ENCODE measurements around the gene AMOTL2. TPM values are rescaled to one million over a fixed set of nuclear protein-coding genes. Genes with fewer than 3 reads are reported as not detected.

Gene AMOTL2
- total and polyA plus RNA-seq, 2 experiments from 2014 or later = 63.9 to 81.6 TPM

DNA sequence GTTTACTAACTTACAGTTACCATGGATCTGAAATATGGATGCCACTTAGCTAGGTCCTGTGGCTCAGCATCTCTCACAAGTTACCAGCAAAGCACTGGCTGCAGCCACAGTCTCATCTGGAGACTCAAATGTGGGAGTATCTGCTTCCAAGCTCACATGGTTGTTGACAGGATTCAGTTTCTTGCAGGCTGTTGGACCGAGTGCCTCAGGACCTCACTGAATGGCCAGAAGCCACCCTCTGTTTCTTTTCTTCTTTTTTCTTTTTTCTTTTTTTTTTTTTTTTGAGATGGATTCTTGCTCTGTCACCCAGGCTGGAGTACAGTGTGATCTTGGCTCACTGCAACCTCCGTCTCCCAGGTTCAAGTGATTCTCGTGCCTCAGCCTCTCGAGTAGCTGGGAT lies 20.1 kb upstream of the AMOTL2 start:
- Histone ChIP-seq H3K79me2 (no peaks in the 10 kb centered on the region), H4K20me1 (ENCODE audit: insufficient read depth, poor library complexity, severe bottlenecking) (no peaks in the 10 kb centered on the region), H3K9me3 (ENCODE audit: low read depth) (no peaks in the 10 kb centered on the region), H3K27me3 (no peaks in the 10 kb centered on the region), H3K4me3 (no peak overlapping the region), H3K9me2 (replicated peaks; ENCODE audit: insufficient read depth) (no peaks in the 10 kb centered on the region), H3K4me1 (ENCODE audit: insufficient read depth) (no peaks in the 10 kb centered on the region), H3K36me3 (replicated peaks; ENCODE audit: insufficient read depth, low read depth) (no peaks in the 10 kb centered on the region), H3K27ac (no peak overlapping the region), H2AFZ (no peak overlapping the region), H3K4me2 (no peak overlapping the region)
- 92% methylated on average over 4 of the region's 4 CpGs for WGBS (ENCODE audit: low lambda C conversion rate, missing lambda C conversion rate)
- no peak for DNase-seq (ENCODE audit: low spot score)
- no peak for TF ChIP-seq EZH2phosphoT487 (IDR thresholded peaks at IDR 0.05; ENCODE audit: low read depth, severe bottlenecking, unreplicated experiment)

DNA sequence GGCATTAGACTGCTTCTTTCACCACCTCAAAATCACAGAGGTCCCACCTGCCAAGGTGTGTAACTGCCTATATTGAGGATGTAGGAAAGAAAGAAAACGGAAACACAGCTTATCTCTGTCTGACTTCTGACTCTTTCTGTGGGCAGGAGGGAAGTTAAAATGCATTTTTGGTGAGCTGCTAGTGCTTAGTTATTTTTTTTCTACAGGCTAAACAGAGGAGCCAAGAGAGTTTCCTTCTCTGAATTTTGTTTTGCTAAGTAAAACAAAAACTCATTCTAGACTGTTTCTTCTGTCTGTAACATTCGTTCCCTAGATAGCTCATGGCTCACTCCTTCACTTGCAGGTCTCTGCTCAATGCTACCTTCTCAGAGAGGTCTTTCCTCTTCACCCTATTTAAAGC lies 18.8 kb upstream of the AMOTL2 start:
- no peaks in the 10 kb centered on the region for H3K79me2 ChIP-seq
- TF ChIP-seq EZH2phosphoT487 (IDR thresholded peaks at IDR 0.05; ENCODE audit: low read depth, severe bottlenecking, unreplicated experiment) (no peak), EZH2 (IDR thresholded peaks at IDR 0.05; ENCODE audit: borderline replicate concordance) (no peak)
- TF ChIP-seq, protein P1, sequence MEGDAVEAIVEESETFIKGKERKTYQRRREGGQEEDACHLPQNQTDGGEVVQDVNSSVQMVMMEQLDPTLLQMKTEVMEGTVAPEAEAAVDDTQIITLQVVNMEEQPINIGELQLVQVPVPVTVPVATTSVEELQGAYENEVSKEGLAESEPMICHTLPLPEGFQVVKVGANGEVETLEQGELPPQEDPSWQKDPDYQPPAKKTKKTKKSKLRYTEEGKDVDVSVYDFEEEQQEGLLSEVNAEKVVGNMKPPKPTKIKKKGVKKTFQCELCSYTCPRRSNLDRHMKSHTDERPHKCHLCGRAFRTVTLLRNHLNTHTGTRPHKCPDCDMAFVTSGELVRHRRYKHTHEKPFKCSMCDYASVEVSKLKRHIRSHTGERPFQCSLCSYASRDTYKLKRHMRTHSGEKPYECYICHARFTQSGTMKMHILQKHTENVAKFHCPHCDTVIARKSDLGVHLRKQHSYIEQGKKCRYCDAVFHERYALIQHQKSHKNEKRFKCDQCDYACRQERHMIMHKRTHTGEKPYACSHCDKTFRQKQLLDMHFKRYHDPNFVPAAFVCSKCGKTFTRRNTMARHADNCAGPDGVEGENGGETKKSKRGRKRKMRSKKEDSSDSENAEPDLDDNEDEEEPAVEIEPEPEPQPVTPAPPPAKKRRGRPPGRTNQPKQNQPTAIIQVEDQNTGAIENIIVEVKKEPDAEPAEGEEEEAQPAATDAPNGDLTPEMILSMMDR (IDR thresholded peaks at IDR 0.05; ENCODE audit: poor library complexity) = no peak
- H3K9me2 ChIP-seq (replicated peaks; ENCODE audit: insufficient read depth) = no peaks in the 10 kb centered on the region
- no peaks in the 10 kb centered on the region for H3K4me1 ChIP-seq (ENCODE audit: insufficient read depth)
- H2AFZ ChIP-seq = no peak overlapping the region
- H4K20me1 ChIP-seq (ENCODE audit: insufficient read depth, poor library complexity, severe bottlenecking) = no peaks in the 10 kb centered on the region
- H3K9me3 ChIP-seq (ENCODE audit: low read depth) = no peaks in the 10 kb centered on the region
- no peaks in the 10 kb centered on the region for H3K27me3 ChIP-seq
- H3K27ac ChIP-seq = no peak overlapping the region
- WGBS (ENCODE audit: low lambda C conversion rate, missing lambda C conversion rate) = 82% methylated on average over 2 of the region's 2 CpGs
- no peak for DNase-seq (ENCODE audit: low spot score)
- no peaks in the 10 kb centered on the region for H3K36me3 ChIP-seq (replicated peaks; ENCODE audit: insufficient read depth, low read depth)
- no peak overlapping the region for H3K4me3 ChIP-seq
- no peak overlapping the region for H3K4me2 ChIP-seq

DNA sequence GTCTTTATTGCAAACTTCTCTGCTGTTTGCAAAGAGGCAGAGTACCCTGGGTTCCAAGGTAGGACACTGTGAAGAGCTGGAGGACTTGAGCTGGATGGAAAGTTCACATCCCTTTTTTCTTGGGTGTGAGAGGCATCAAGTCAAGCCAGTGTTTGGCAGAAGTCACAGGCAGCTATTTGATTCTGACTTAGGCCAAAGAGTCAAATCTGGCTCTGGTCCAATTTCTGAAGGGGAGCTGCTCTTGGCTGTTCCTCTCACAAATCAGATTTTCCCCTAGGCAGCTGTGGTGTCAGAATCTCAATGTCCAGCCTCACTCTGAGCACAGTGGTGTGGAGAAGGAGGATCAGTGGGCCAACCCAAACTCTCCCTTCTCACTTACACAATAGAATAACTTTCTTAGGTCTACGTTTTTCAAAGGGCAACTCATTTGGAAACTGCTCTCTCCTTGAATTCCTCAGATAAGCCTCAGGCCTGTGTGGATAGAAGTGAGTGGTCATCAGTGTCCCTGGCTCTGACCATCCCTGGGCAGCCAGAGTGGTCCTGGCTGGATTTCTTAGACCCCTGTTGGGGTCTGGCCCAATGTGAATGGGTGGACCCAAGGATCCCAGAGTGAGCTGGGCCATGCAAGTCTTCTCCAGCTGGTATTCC lies 18.2 kb upstream of the AMOTL2 start:
- Histone ChIP-seq H3K9me3 (ENCODE audit: low read depth) (no peaks in the 10 kb centered on the region), H4K20me1 (ENCODE audit: insufficient read depth, poor library complexity, severe bottlenecking) (no peaks in the 10 kb centered on the region), H3K4me2 (no peak overlapping the region), H2AFZ (no peak overlapping the region), H3K4me3 (no peak overlapping the region), H3K27ac (no peak overlapping the region), H3K36me3 (replicated peaks; ENCODE audit: insufficient read depth, low read depth) (no peaks in the 10 kb centered on the region), H3K27me3 (no peaks in the 10 kb centered on the region), H3K9me2 (replicated peaks; ENCODE audit: insufficient read depth) (no peaks in the 10 kb centered on the region), H3K79me2 (no peaks in the 10 kb centered on the region), H3K4me1 (ENCODE audit: insufficient read depth) (no peaks in the 10 kb centered on the region)
- DNase-seq (ENCODE audit: low spot score) = no peak
- WGBS (ENCODE audit: low lambda C conversion rate, missing lambda C conversion rate) = 56% methylated on average over 1 of the region's 1 CpG
- TF ChIP-seq EZH2 (IDR thresholded peaks at IDR 0.05; ENCODE audit: borderline replicate concordance) = no peak
- TF ChIP-seq EZH2phosphoT487 (IDR thresholded peaks at IDR 0.05; ENCODE audit: low read depth, severe bottlenecking, unreplicated experiment) = no peak

DNA sequence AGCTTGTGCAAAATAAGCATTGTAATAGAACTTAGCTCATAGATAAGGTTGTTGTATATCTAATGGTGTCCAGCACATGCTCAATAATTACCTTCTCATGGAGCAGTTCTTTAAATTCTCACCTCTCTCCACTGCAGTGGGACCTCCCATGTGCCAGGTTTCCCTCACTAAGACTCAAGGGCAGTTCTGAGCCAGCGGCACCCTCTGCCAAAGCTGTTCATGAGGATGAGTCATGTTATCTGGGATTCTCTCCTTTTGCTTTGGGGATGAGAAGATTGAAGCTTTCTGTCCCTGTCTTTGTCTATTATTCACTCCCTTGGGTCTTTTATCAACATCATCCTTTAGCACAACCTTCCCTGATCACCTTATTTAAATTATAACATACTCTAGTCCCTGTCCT lies 15.6 kb upstream of the AMOTL2 start:
- H3K9me2 ChIP-seq (replicated peaks; ENCODE audit: insufficient read depth) = no peaks in the 10 kb centered on the region
- no peaks in the 10 kb centered on the region for H3K79me2 ChIP-seq
- no peak overlapping the region for H3K27ac ChIP-seq
- no peaks in the 10 kb centered on the region for H3K27me3 ChIP-seq
- H3K9me3 ChIP-seq (ENCODE audit: low read depth) = no peaks in the 10 kb centered on the region
- DNase-seq (ENCODE audit: low spot score) = no peak
- 88% methylated on average over 1 of the region's 1 CpG for WGBS (ENCODE audit: low lambda C conversion rate, missing lambda C conversion rate)
- H3K4me1 ChIP-seq (ENCODE audit: insufficient read depth) = no peaks in the 10 kb centered on the region
- no peak overlapping the region for H3K4me3 ChIP-seq
- TF ChIP-seq, protein P1 (IDR thresholded peaks at IDR 0.05; ENCODE audit: poor library complexity) = no peak
- TF ChIP-seq EZH2 (IDR thresholded peaks at IDR 0.05; ENCODE audit: borderline replicate concordance) (no peak), EZH2phosphoT487 (IDR thresholded peaks at IDR 0.05; ENCODE audit: low read depth, severe bottlenecking, unreplicated experiment) (no peak)
- no peak overlapping the region for H2AFZ ChIP-seq
- H4K20me1 ChIP-seq (ENCODE audit: insufficient read depth, poor library complexity, severe bottlenecking) = no peaks in the 10 kb centered on the region
- no peak overlapping the region for H3K4me2 ChIP-seq
- no peaks in the 10 kb centered on the region for H3K36me3 ChIP-seq (replicated peaks; ENCODE audit: insufficient read depth, low read depth)

All from hepatocyte (in vitro differentiated cells).